ENCODE measurements around the gene TSHZ1.

DNA sequence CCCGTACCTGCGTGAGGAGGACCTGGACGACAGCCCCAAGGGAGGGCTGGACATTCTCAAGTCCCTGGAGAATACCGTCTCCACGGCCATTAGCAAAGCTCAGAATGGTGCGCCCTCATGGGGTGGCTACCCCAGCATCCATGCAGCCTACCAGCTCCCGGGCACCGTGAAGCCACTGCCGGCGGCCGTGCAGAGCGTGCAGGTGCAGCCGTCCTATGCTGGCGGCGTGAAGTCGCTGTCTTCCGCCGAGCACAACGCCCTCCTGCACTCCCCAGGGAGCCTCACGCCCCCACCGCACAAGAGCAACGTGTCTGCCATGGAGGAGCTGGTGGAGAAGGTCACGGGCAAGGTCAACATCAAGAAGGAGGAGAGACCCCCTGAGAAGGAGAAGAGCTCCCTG is 76.4 kb downstream of the TSHZ1 start:
- TF ChIP-seq, protein P1, sequence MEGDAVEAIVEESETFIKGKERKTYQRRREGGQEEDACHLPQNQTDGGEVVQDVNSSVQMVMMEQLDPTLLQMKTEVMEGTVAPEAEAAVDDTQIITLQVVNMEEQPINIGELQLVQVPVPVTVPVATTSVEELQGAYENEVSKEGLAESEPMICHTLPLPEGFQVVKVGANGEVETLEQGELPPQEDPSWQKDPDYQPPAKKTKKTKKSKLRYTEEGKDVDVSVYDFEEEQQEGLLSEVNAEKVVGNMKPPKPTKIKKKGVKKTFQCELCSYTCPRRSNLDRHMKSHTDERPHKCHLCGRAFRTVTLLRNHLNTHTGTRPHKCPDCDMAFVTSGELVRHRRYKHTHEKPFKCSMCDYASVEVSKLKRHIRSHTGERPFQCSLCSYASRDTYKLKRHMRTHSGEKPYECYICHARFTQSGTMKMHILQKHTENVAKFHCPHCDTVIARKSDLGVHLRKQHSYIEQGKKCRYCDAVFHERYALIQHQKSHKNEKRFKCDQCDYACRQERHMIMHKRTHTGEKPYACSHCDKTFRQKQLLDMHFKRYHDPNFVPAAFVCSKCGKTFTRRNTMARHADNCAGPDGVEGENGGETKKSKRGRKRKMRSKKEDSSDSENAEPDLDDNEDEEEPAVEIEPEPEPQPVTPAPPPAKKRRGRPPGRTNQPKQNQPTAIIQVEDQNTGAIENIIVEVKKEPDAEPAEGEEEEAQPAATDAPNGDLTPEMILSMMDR (conservative IDR thresholded peaks at IDR 0.05; ENCODE audit: low read length): no peak
- TF ChIP-seq EZH2phosphoT487 (IDR thresholded peaks at IDR 0.05; ENCODE audit: borderline replicate concordance, low read depth, low read length): no peak
